Left ventricle myocardium inferior (tissue), 1 donor: Measurements from ENCODE around the gene YLPM1. TPM values are rescaled to one million over a fixed set of nuclear protein-coding genes. Genes with fewer than 3 reads are reported as not detected.

Experiments used
- DNase-seq: peaks from one replicate; pipeline ENCODE4 v3.0.0-alpha.2; 2020
- H3K27ac ChIP-seq: fragments of 200-600 bp; replicated peaks from 2 replicates; pipeline ENCODE4 v1.8.0; 2021
- H3K27me3 ChIP-seq: fragments of 200-600 bp; 2 replicates; pipeline ENCODE4 v1.8.0; 2021; ENCODE audit warnings: low read depth
- H3K36me3 ChIP-seq: fragments of 200-600 bp; 2 replicates; pipeline ENCODE4 v1.8.0; 2021
- H3K4me1 ChIP-seq: fragments of 200-600 bp; 2 replicates; pipeline ENCODE4 v1.8.0; 2021
- H3K4me3 ChIP-seq: fragments of 200-600 bp; 2 replicates; pipeline ENCODE4 v1.8.0; 2021; ENCODE audit warnings: mild to moderate bottlenecking, moderate library complexity
- H3K9me3 ChIP-seq: fragments of 200-600 bp; replicated peaks from 2 replicates; pipeline ENCODE4 v1.8.0; 2021
- CTCF ChIP-seq: fragments of 200-600 bp; IDR thresholded peaks from 2 replicates; pipeline ENCODE4 v1.8.0; 2021; ENCODE audit warnings: antibody characterized with exemption, mild to moderate bottlenecking, borderline replicate concordance
- intact Hi-C: fragments of 100-400 bp; cut with micrococcal nuclease; formaldehyde crosslinking; loops from one replicate; pipeline ENCODE4 v1.11.0; 2022
- total RNA-seq: library from RNA; stranded (reverse); fragmentation: NEBNext Ultra II Directional; extraction: Animal tissue kit (Norgen Biotek cat#: 25700); gene quantifications from one replicate; pipeline ENCODE4 v1.2.1, GENCODE V29; 2021
- donor health status: DM: no; HTN: yes; CAD: no; lungs with severe emphysema.

Gene YLPM1
- total RNA-seq, 1 donor from 2014 or later = 28.1 TPM

GRCh38 chr14:74841230-74842207, 78.4 kb downstream of the YLPM1 start:
- no peak overlapping the region for H3K27ac ChIP-seq
- H3K4me3 ChIP-seq = no peak overlapping the region
- H3K9me3 ChIP-seq = no peaks in the 10 kb centered on the region
- H3K4me1 ChIP-seq = peaks cover 13% of the 10 kb centered on the region
- TF ChIP-seq CTCF = no peak
- H3K36me3 ChIP-seq = peaks cover 6% of the 10 kb centered on the region
- no peaks in the 10 kb centered on the region for H3K27me3 ChIP-seq
- no peak for DNase-seq
- intact Hi-C loops = no loop called here

GRCh38 chr14:74843653-74844052, 80.5 kb downstream of the YLPM1 start:
- Histone ChIP-seq H3K4me3 (no peak overlapping the region), H3K27ac (peak overlapping the region; percentile 9), H3K36me3 (peaks cover 6% of the 10 kb centered on the region), H3K27me3 (no peaks in the 10 kb centered on the region), H3K9me3 (no peaks in the 10 kb centered on the region), H3K4me1 (no peaks in the 10 kb centered on the region)
- peak; percentile 19 for TF ChIP-seq CTCF
- DNase-seq = no peak
- intact Hi-C loops = no loop called here

- Histone ChIP-seq H3K36me3 (no peaks in the 10 kb centered on the region), H3K4me1 (no peaks in the 10 kb centered on the region), H3K27me3 (no peaks in the 10 kb centered on the region), H3K27ac (peak overlapping the region; percentile 9), H3K4me3 (no peak overlapping the region), H3K9me3 (no peaks in the 10 kb centered on the region)
- intact Hi-C loops = no loop called here
- TF ChIP-seq CTCF = no peak
- no peak for DNase-seq
Measured at GRCh38 chr14:74846168-74846567, 83.1 kb downstream of the YLPM1 start.

GRCh38 chr14:74846968-74847665, 84.0 kb downstream of the YLPM1 start:
- no peaks in the 10 kb centered on the region for H3K27me3 ChIP-seq
- no peak overlapping the region for H3K4me3 ChIP-seq
- no peak for DNase-seq
- no peak for TF ChIP-seq CTCF
- intact Hi-C loops = no loop called here
- H3K36me3 ChIP-seq = no peaks in the 10 kb centered on the region
- H3K27ac ChIP-seq = no peak overlapping the region
- H3K9me3 ChIP-seq = no peaks in the 10 kb centered on the region
- H3K4me1 ChIP-seq = no peaks in the 10 kb centered on the region

GRCh38 chr14:74848768-74849167, 85.7 kb downstream of the YLPM1 start:
- H3K4me1 ChIP-seq = no peaks in the 10 kb centered on the region
- H3K4me3 ChIP-seq = no peak overlapping the region
- no peaks in the 10 kb centered on the region for H3K9me3 ChIP-seq
- H3K27me3 ChIP-seq = no peaks in the 10 kb centered on the region
- H3K36me3 ChIP-seq = no peaks in the 10 kb centered on the region
- intact Hi-C loops = no loop called here
- no peak for DNase-seq
- H3K27ac ChIP-seq = no peak overlapping the region
- TF ChIP-seq CTCF = no peak
